Panc1 (cell line): ENCODE data around the gene CEBPB.

ENCODE experiments used
- SIN3A ChIP-seq: IDR thresholded peaks from 2 replicates; pipeline ENCODE4 v1.6.1; 2012; ENCODE audit warnings: low read depth, mild to moderate bottlenecking, low read length, moderate library complexity, borderline replicate concordance; ENCODE audit not compliant: insufficient read depth
- TF ChIP-seq, protein P1 (sequence below), 2 experiments: IDR thresholded peaks; 2 replicates each; pipeline ENCODE4 v1.6.1; 2011 to 2012; ENCODE audit warnings: low read depth in 2 of 2, control low read depth in 1 of 2, low read length in 1 of 2, mild to moderate bottlenecking in 1 of 2, moderate library complexity in 1 of 2; ENCODE audit not compliant: insufficient read depth in 1 of 2
- TF ChIP-seq, protein P2 (sequence below): fragments of 450-650 bp; IDR thresholded peaks from 2 replicates; pipeline ENCODE4 v1.5.1; 2017; ENCODE audit warnings: mild to moderate bottlenecking

DNA sequence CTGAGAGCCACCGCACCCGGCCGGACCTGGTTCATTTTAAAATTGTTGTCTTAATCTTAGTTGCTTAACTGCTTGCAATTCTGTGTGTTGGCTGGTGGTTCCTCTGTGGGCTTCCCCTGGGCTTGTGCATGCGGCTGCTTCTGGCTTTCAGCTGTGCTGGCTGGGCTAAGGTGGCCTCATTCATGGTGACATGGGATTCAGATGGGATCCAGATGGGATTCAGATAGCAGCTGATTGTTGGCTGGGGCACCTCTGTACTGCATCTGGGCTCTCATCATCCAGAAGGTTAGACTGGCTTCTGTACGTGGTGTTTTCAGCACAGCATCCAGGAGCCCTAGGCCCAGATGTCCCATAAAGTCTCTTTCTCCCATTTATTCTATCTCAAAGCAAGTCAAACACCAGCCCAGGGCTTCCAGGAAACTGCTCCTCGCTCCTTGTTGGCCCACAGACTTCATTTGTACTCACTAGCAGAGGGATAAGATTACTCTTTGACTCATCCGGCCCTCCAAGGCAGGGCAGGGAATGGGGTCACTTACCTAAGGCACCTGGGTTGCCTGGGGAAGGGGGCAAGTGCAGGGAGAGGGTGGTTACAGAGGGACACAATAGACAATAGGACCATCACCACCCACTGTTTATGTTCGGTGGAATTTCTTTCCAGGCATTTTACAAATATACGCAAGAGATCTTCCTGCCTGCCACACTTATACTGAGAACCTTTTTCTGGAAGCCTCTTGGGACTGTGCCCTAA, 26.9 kb upstream of the CEBPB start:
- TF ChIP-seq, protein P1, sequence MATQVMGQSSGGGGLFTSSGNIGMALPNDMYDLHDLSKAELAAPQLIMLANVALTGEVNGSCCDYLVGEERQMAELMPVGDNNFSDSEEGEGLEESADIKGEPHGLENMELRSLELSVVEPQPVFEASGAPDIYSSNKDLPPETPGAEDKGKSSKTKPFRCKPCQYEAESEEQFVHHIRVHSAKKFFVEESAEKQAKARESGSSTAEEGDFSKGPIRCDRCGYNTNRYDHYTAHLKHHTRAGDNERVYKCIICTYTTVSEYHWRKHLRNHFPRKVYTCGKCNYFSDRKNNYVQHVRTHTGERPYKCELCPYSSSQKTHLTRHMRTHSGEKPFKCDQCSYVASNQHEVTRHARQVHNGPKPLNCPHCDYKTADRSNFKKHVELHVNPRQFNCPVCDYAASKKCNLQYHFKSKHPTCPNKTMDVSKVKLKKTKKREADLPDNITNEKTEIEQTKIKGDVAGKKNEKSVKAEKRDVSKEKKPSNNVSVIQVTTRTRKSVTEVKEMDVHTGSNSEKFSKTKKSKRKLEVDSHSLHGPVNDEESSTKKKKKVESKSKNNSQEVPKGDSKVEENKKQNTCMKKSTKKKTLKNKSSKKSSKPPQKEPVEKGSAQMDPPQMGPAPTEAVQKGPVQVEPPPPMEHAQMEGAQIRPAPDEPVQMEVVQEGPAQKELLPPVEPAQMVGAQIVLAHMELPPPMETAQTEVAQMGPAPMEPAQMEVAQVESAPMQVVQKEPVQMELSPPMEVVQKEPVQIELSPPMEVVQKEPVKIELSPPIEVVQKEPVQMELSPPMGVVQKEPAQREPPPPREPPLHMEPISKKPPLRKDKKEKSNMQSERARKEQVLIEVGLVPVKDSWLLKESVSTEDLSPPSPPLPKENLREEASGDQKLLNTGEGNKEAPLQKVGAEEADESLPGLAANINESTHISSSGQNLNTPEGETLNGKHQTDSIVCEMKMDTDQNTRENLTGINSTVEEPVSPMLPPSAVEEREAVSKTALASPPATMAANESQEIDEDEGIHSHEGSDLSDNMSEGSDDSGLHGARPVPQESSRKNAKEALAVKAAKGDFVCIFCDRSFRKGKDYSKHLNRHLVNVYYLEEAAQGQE (IDR thresholded peaks at IDR 0.05; ENCODE audit: insufficient read depth in 1 of 2, low read depth in 2 of 2, low read length in 1 of 2): no peak
- TF ChIP-seq, protein P2, sequence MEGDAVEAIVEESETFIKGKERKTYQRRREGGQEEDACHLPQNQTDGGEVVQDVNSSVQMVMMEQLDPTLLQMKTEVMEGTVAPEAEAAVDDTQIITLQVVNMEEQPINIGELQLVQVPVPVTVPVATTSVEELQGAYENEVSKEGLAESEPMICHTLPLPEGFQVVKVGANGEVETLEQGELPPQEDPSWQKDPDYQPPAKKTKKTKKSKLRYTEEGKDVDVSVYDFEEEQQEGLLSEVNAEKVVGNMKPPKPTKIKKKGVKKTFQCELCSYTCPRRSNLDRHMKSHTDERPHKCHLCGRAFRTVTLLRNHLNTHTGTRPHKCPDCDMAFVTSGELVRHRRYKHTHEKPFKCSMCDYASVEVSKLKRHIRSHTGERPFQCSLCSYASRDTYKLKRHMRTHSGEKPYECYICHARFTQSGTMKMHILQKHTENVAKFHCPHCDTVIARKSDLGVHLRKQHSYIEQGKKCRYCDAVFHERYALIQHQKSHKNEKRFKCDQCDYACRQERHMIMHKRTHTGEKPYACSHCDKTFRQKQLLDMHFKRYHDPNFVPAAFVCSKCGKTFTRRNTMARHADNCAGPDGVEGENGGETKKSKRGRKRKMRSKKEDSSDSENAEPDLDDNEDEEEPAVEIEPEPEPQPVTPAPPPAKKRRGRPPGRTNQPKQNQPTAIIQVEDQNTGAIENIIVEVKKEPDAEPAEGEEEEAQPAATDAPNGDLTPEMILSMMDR: no peak
- TF ChIP-seq SIN3A: no peak
